IMR-90 (cell line): Measurements from ENCODE around the gene PIK3R4. TPM values are rescaled to one million over a fixed set of nuclear protein-coding genes. Genes with fewer than 3 reads are reported as not detected.

ENCODE experiments used
- ATAC-seq: fragments of 200-7000 bp; cut with Tn5 transposase; 2 replicates; pipeline ENCODE4 v1.9.1; 2020; ENCODE audit warnings: low read depth, mild to moderate bottlenecking, moderate library complexity
- BruUV-seq: library from RNA; stranded (reverse); fragments of 400-500 nt; replicated peaks from 2 replicates; lab custom pipeline; 2021; lab: Mats Ljungman, UMichigan
- CTCF ChIA-PET: fragments of 300-600 bp; formaldehyde crosslinking; extraction: SDS; loops from one replicate; lab custom pipeline; 2021; ENCODE audit warnings: antibody characterized with exemption; lab: Yijun Ruan, JAX
- POLR2A ChIA-PET: fragments of 300-600 bp; sonication (Branson Sonifier 250); formaldehyde crosslinking; loops from one replicate; lab custom pipeline; 2022; ENCODE audit warnings: antibody characterized with exemption; ENCODE audit not compliant: unreplicated experiment; lab: Charles Lee
- DNase-seq: peaks from one replicate; pipeline ENCODE4 v3.0.0; 2013
- H2AFZ ChIP-seq: replicated peaks from 2 replicates; pipeline ENCODE3; 2013; ENCODE audit warnings: low read length, mild to moderate bottlenecking; ENCODE audit not compliant: poor library complexity
- H2AK5ac ChIP-seq: 2 replicates; pipeline ENCODE4 v1.6.1; 2013; ENCODE audit warnings: low read depth, low read length, inconsistent platforms
- H2AK9ac ChIP-seq: replicated peaks from 2 replicates; pipeline ENCODE3; 2013; ENCODE audit warnings: mild to moderate bottlenecking, low read depth, low read length, moderate library complexity; ENCODE audit not compliant: poor library complexity
- H2BK120ac ChIP-seq: 2 replicates; pipeline ENCODE4 v1.6.1; 2013; ENCODE audit warnings: low read depth, low read length, inconsistent platforms
- H2BK15ac ChIP-seq: 3 replicates; pipeline ENCODE4 v1.6.1; 2013; ENCODE audit warnings: low read depth, low read length, inconsistent platforms
- H2BK20ac ChIP-seq: 2 replicates; pipeline ENCODE4 v1.6.1; 2013; ENCODE audit warnings: low read depth, mild to moderate bottlenecking, inconsistent platforms, low read length, moderate library complexity
- H2BK5ac ChIP-seq: 2 replicates; pipeline ENCODE4 v1.6.1; 2013; ENCODE audit warnings: mild to moderate bottlenecking, low read depth, low read length, inconsistent platforms; ENCODE audit not compliant: poor library complexity, severe bottlenecking
- H3K14ac ChIP-seq: replicated peaks from 2 replicates; pipeline ENCODE4 v1.6.1; 2013; ENCODE audit warnings: low read depth, low read length, inconsistent platforms
- H3K18ac ChIP-seq: 2 replicates; pipeline ENCODE4 v1.6.1; 2013; ENCODE audit warnings: low read depth, low read length, control low read depth
- H3K23ac ChIP-seq: 2 replicates; pipeline ENCODE4 v1.6.1; 2013; ENCODE audit warnings: low read depth, low read length, inconsistent platforms
- H3K27ac ChIP-seq: 2 replicates; pipeline ENCODE4 v1.5.1; 2013; ENCODE audit warnings: mild to moderate bottlenecking, control low read depth, low read length; ENCODE audit not compliant: insufficient read depth
- H3K27me3 ChIP-seq: 2 replicates; pipeline ENCODE4 v1.6.1; 2013; ENCODE audit warnings: low read length; ENCODE audit not compliant: control insufficient read depth, insufficient read depth
- H3K36me3 ChIP-seq: 2 replicates; pipeline ENCODE4 v1.6.1; 2013; ENCODE audit warnings: low read length, mixed read lengths; ENCODE audit not compliant: control insufficient read depth, insufficient read depth
- H3K4ac ChIP-seq: 2 replicates; pipeline ENCODE4 v1.6.1; 2013; ENCODE audit warnings: low read depth, low read length, inconsistent platforms
- H3K4me1 ChIP-seq: 2 replicates; pipeline ENCODE4 v1.6.1; 2013; ENCODE audit warnings: low read length, mixed read lengths; ENCODE audit not compliant: control insufficient read depth, insufficient read depth
- H3K4me2 ChIP-seq: 2 replicates; pipeline ENCODE4 v1.6.1; 2013; ENCODE audit warnings: low read depth, mild to moderate bottlenecking, control low read depth, low read length, moderate library complexity
- H3K4me3 ChIP-seq: 2 replicates; pipeline ENCODE4 v1.5.1; 2013; ENCODE audit warnings: low read depth, mild to moderate bottlenecking, control low read depth, low read length, moderate library complexity; ENCODE audit not compliant: insufficient read depth
- H3K56ac ChIP-seq: 2 replicates; pipeline ENCODE4 v1.6.1; 2013; ENCODE audit warnings: low read length, inconsistent platforms; ENCODE audit not compliant: insufficient read depth; ENCODE audit errors: extremely low read depth
- H3K79me1 ChIP-seq, 2 experiments: 2 replicates each; pipeline ENCODE4 v1.6.1; 2013; ENCODE audit warnings: low read length in 2 of 2, inconsistent platforms in 1 of 2, low read depth in 1 of 2
- H3K9ac ChIP-seq: 2 replicates; pipeline ENCODE4 v1.6.1; 2013; ENCODE audit warnings: low read depth, low read length, control low read depth
- H3K9me1 ChIP-seq: 2 replicates; pipeline ENCODE4 v1.6.1; 2013; ENCODE audit warnings: low read length, inconsistent platforms; ENCODE audit not compliant: insufficient read depth
- H3K9me3 ChIP-seq: 2 replicates; pipeline ENCODE4 v1.6.1; 2013; ENCODE audit warnings: low read length; ENCODE audit not compliant: control insufficient read depth, insufficient read depth
- H4K20me1 ChIP-seq: 2 replicates; pipeline ENCODE4 v1.6.1; 2013; ENCODE audit warnings: low read length, inconsistent platforms; ENCODE audit not compliant: insufficient read depth
- H4K5ac ChIP-seq: 2 replicates; pipeline ENCODE4 v1.6.1; 2013; ENCODE audit warnings: mild to moderate bottlenecking, low read depth, low read length, control low read depth
- H4K8ac ChIP-seq, 2 experiments: 2 replicates each; pipeline ENCODE4 v1.6.1; 2013; ENCODE audit warnings: low read depth in 2 of 2, low read length in 2 of 2, control low read depth in 1 of 2, inconsistent platforms in 1 of 2
- H4K91ac ChIP-seq: 2 replicates; pipeline ENCODE4 v1.6.1; 2013; ENCODE audit warnings: low read depth, low read length, inconsistent platforms; ENCODE audit not compliant: insufficient read depth
- BHLHE40 ChIP-seq: fragments of 150-350 bp; IDR thresholded peaks from 2 replicates; pipeline ENCODE4 v1.6.1; 2016; ENCODE audit warnings: mild to moderate bottlenecking, low read depth, low read length
- CEBPB ChIP-seq: IDR thresholded peaks from 2 replicates; pipeline ENCODE4 v1.6.1; 2012; ENCODE audit warnings: low read depth, low read length, improper control_type of control experiment
- CHD1 ChIP-seq: IDR thresholded peaks from 2 replicates; pipeline ENCODE4 v1.6.1; 2012; ENCODE audit warnings: low read depth, low read length, improper control_type of control experiment
- CTCF ChIP-seq: conservative IDR thresholded peaks from 2 replicates; pipeline ENCODE4 v1.5.1; 2012; ENCODE audit warnings: mild to moderate bottlenecking, low read depth, low read length, improper control_type of control experiment
- FOS ChIP-seq: fragments of 150-350 bp; IDR thresholded peaks from 2 replicates; pipeline ENCODE4 v1.6.1; 2016; ENCODE audit warnings: low read depth, low read length
- MAFK ChIP-seq: IDR thresholded peaks from 2 replicates; pipeline ENCODE4 v1.6.1; 2012; ENCODE audit warnings: low read depth, low read length, improper control_type of control experiment
- MAZ ChIP-seq: IDR thresholded peaks from 2 replicates; pipeline ENCODE4 v1.6.1; 2012; ENCODE audit warnings: low read depth, mild to moderate bottlenecking, low read length, improper control_type of control experiment, moderate library complexity, borderline replicate concordance
- MXI1 ChIP-seq: IDR thresholded peaks from 2 replicates; pipeline ENCODE4 v1.6.1; 2012; ENCODE audit warnings: low read depth, mild to moderate bottlenecking, low read length, moderate library complexity, borderline replicate concordance
- NFE2L2 ChIP-seq: fragments of 150-350 bp; IDR thresholded peaks from 2 replicates; pipeline ENCODE4 v1.6.1; 2016; ENCODE audit warnings: low read depth, mild to moderate bottlenecking, low read length
- POLR2A ChIP-seq: IDR thresholded peaks from 2 replicates; pipeline ENCODE4 v1.6.1; 2012; ENCODE audit warnings: mild to moderate bottlenecking, low read depth, low read length
- RAD21 ChIP-seq: IDR thresholded peaks from 2 replicates; pipeline ENCODE4 v1.6.1; 2012; ENCODE audit warnings: low read length, improper control_type of control experiment
- RCOR1 ChIP-seq: IDR thresholded peaks from 2 replicates; pipeline ENCODE4 v1.6.1; 2012; ENCODE audit warnings: mild to moderate bottlenecking, low read length, improper control_type of control experiment; ENCODE audit not compliant: insufficient replicate concordance
- RFX5 ChIP-seq: IDR thresholded peaks from 2 replicates; pipeline ENCODE4 v1.8.0; 2012; ENCODE audit warnings: low read depth, mild to moderate bottlenecking, low read length, moderate library complexity
- SMC3 ChIP-seq: fragments of 150-350 bp; IDR thresholded peaks from 2 replicates; pipeline ENCODE4 v1.6.1; 2016; ENCODE audit warnings: low read depth, mild to moderate bottlenecking, antibody characterized with exemption, low read length, moderate library complexity
- USF2 ChIP-seq: fragments of 150-350 bp; IDR thresholded peaks from 2 replicates; pipeline ENCODE4 v1.6.1; 2017; ENCODE audit warnings: mild to moderate bottlenecking, antibody characterized with exemption, low read length, low read depth
- WGBS, 2 experiments: methylation state at CpG; one replicate each; pipeline versions ENCODE4 v1.1.5 to v1.1.7; 2013; ENCODE audit warnings: missing lambda C conversion rate in 2 of 2; ENCODE audit not compliant: insufficient read length in 1 of 2; ENCODE audit errors: extremely low coverage in 2 of 2; 5-methylcytosine and 5-hydroxymethylcytosine counted together
- dilution Hi-C: fragments of 300-500 bp; cut with HindIII; formaldehyde crosslinking; loops from one replicate; pipeline ENCODE4 v1.14.3; 2018; ENCODE audit warnings: low sequenced_read_pairs; ENCODE audit not compliant: unreplicated experiment
- in situ Hi-C: fragments of 300-500 bp; cut with MboI; formaldehyde crosslinking; loops from 3 replicates; pipeline ENCODE4 v1.14.3; 2019; ENCODE audit warnings: low sequenced_read_pairs, inconsistent platforms, mixed read lengths
- intact Hi-C: fragments of 100-400 bp; cut with micrococcal nuclease; formaldehyde crosslinking; loops from 2 replicates; pipeline ENCODE4 v1.10.0; 2022
- polyA plus RNA-seq, 3 experiments: library from polyadenylated mRNA; depleted of rRNA; stranded (reverse); fragments of >200 nt; gene quantifications; 2 replicates each; pipeline ENCODE4 v1.2.3, GENCODE V29; 2012; ENCODE audit warnings: low replicate concordance in 1 of 3
- total RNA-seq: library from RNA; depleted of rRNA; stranded (reverse); fragments of >200 nt; gene quantifications from 2 replicates; pipeline ENCODE4 v1.2.3, GENCODE V29; 2012
- TF ChIP-seq, protein P1 (sequence below): fragments of 150-350 bp; IDR thresholded peaks from 2 replicates; pipeline ENCODE4 v1.6.1; 2016; ENCODE audit warnings: low read depth, mild to moderate bottlenecking, low read length, moderate library complexity, borderline replicate concordance

Gene PIK3R4
- total and polyA plus RNA-seq, 2 of the 4 experiments (the other 2 are of a cell fraction): 19.7 to 27.2 TPM

DNA sequence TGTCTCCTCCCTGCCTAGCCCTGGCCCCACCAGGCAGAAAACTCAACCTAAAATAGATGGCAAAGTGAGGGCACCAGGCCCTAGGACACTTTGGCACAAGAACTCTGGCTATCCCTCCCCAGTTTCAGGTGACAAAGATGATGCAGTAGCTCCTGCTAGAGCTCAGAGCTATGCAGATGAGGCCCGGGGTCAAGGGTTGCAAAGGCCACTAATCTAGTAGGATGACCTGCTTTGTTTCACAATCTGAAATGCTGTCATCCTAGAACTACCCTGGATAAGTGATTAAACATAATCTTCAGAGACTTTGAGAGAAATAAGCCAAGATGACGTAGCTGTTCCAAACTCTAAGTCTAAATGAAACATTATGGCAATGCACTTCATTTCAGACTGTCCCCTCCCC lies 24.0 kb upstream of the PIK3R4 start:
- H3K79me1 ChIP-seq: no peaks in the 10 kb centered on the region
- H3K27me3 ChIP-seq: no peaks in the 10 kb centered on the region
- no peak overlapping the region for H3K4me3 ChIP-seq
- no peak overlapping the region for H3K27ac ChIP-seq
- no peak overlapping the region for H3K56ac ChIP-seq
- H3K14ac ChIP-seq: no peak overlapping the region
- no peak overlapping the region for H2AK5ac ChIP-seq
- no peaks in the 10 kb centered on the region for H3K4me1 ChIP-seq
- H4K8ac ChIP-seq: no peak overlapping the region
- no peak overlapping the region for H3K4me2 ChIP-seq
- no peak overlapping the region for H3K18ac ChIP-seq
- dilution Hi-C loops: no loop called here
- no peak overlapping the region for H2AK9ac ChIP-seq
- no peak overlapping the region for H3K4ac ChIP-seq
- ChIA-PET CTCF (interaction anchor here (1.3 kb wide), 1 partner anchor 12 kb away, joined by 4 read pairs; no protein-coding TSS in a partner anchor), POLR2A (no interaction called here)
- TF ChIP-seq RCOR1 (no peak), POLR2A (no peak), FOS (no peak), RFX5 (no peak), CTCF (no peak), MAZ (no peak), CEBPB (no peak), NFE2L2 (no peak), RAD21 (no peak), MAFK (no peak), USF2 (no peak), CHD1 (no peak), SMC3 (no peak), BHLHE40 (no peak), MXI1 (no peak)
- TF ChIP-seq, protein P1, sequence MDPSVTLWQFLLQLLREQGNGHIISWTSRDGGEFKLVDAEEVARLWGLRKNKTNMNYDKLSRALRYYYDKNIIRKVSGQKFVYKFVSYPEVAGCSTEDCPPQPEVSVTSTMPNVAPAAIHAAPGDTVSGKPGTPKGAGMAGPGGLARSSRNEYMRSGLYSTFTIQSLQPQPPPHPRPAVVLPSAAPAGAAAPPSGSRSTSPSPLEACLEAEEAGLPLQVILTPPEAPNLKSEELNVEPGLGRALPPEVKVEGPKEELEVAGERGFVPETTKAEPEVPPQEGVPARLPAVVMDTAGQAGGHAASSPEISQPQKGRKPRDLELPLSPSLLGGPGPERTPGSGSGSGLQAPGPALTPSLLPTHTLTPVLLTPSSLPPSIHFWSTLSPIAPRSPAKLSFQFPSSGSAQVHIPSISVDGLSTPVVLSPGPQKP: no peak
- no peak for DNase-seq
- H4K5ac ChIP-seq: no peak overlapping the region
- H3K9ac ChIP-seq: no peak overlapping the region
- no peak overlapping the region for H3K23ac ChIP-seq
- no peak overlapping the region for H4K91ac ChIP-seq
- no peak overlapping the region for H2BK20ac ChIP-seq
- H2AFZ ChIP-seq: no peak overlapping the region
- no peak overlapping the region for H2BK5ac ChIP-seq
- no peaks in the 10 kb centered on the region for H3K36me3 ChIP-seq
- WGBS, 2 experiments: no CpG with 5 or more reads among the region's 2 CpGs
- H4K20me1 ChIP-seq: no peaks in the 10 kb centered on the region
- no peak overlapping the region for H2BK120ac ChIP-seq
- H3K9me3 ChIP-seq: no peaks in the 10 kb centered on the region
- no peak for ATAC-seq
- no TSS peak for BruUV-seq
- H2BK15ac ChIP-seq: no peak overlapping the region
- in situ Hi-C loops: no loop called here
- intact Hi-C loops: no loop called here
- H3K9me1 ChIP-seq: no peaks in the 10 kb centered on the region
